ENCODE measurements around the gene NAA11. TPM values are rescaled to one million over a fixed set of nuclear protein-coding genes. Genes with fewer than 3 reads are reported as not detected.

The NAA11 gene
- total RNA-seq (not detected), polyA plus RNA-seq (not detected), total RNA-seq (not detected)

- Mint-ChIP-seq H3K36me3 (no peaks in the 10 kb centered on the region), H3K9me3 (peaks cover 0 to 5% (median 0%) of the 10 kb centered on the region in 11 donors), H3K27me3 (no peaks in the 10 kb centered on the region), H3K4me3 (no peak within 1 kb of the TSS), H3K27ac (no peak within 1 kb of the TSS), H3K4me1 (no peaks in the 10 kb centered on the region)
- ATAC-seq (no peak), DNase-seq (no peak)
- Histone ChIP-seq H3K27ac (ENCODE audit: low read depth, low read length) (no peak within 1 kb of the TSS), H3K4me3 (ENCODE audit: low read length) (no peak within 1 kb of the TSS), H3K27me3 (ENCODE audit: control insufficient read depth in 2 of 2, insufficient read depth in 2 of 2, low read length in 2 of 2) (peaks cover 0 to 3% of the 10 kb centered on the region in 2 donors), H3K36me3 (ENCODE audit: control insufficient read depth in 2 of 3, insufficient read depth in 3 of 3, low read length in 3 of 3) (no peaks in the 10 kb centered on the region), H3K9me3 (ENCODE audit: control insufficient read depth in 2 of 3, low read length in 3 of 3) (no peaks in the 10 kb centered on the region), H3K4me1 (ENCODE audit: control insufficient read depth in 2 of 2, insufficient read depth in 2 of 2, low read length in 2 of 2) (no peaks in the 10 kb centered on the region)
- ChIA-PET POLR2A (no interaction called here), CTCF (no interaction called here)
- intact Hi-C loops (cut with micrococcal nuclease): no loop called here
Measured at GRCh38 chr4:79325864-79326328, at the start of gene NAA11. Gene NAA11 (minus strand): TSS chr4:79326061. CDS start chr4:79325877, 184 bp downstream.

- no peak for DNase-seq
- Mint-ChIP-seq H3K27me3 (no peaks in the 10 kb centered on the region), H3K4me3 (no peak overlapping the region), H3K27ac (no peak overlapping the region), H3K36me3 (no peaks in the 10 kb centered on the region), H3K4me1 (no peaks in the 10 kb centered on the region), H3K9me3 (peaks cover 0 to 8% (median 0%) of the 10 kb centered on the region in 11 donors)
- H3K27ac ChIP-seq (ENCODE audit: low read depth, low read length): no peak overlapping the region
- ChIA-PET CTCF (no interaction called here), POLR2A (no interaction called here)
- no peaks in the 10 kb centered on the region for H3K9me3 ChIP-seq (ENCODE audit: control insufficient read depth in 2 of 3, low read length in 3 of 3)
- no peaks in the 10 kb centered on the region for H3K27me3 ChIP-seq (ENCODE audit: control insufficient read depth in 2 of 2, insufficient read depth in 2 of 2, low read length in 2 of 2)
- intact Hi-C loops (cut with micrococcal nuclease): no loop called here
- no peak overlapping the region for H3K4me3 ChIP-seq (ENCODE audit: low read length)
- H3K36me3 ChIP-seq (ENCODE audit: control insufficient read depth in 2 of 3, insufficient read depth in 3 of 3, low read length in 3 of 3): no peaks in the 10 kb centered on the region
- no peak for ATAC-seq
- no peaks in the 10 kb centered on the region for H3K4me1 ChIP-seq (ENCODE audit: control insufficient read depth in 2 of 2, insufficient read depth in 2 of 2, low read length in 2 of 2)
Measured at GRCh38 chr4:79370026-79370425, 44.2 kb upstream of the NAA11 start.

- Histone ChIP-seq H3K27ac (ENCODE audit: low read depth, low read length) (no peak overlapping the region), H3K4me1 (ENCODE audit: control insufficient read depth in 2 of 2, insufficient read depth in 2 of 2, low read length in 2 of 2) (no peaks in the 10 kb centered on the region), H3K36me3 (ENCODE audit: control insufficient read depth in 2 of 3, insufficient read depth in 3 of 3, low read length in 3 of 3) (no peaks in the 10 kb centered on the region), H3K9me3 (ENCODE audit: control insufficient read depth in 2 of 3, low read length in 3 of 3) (no peaks in the 10 kb centered on the region), H3K27me3 (ENCODE audit: control insufficient read depth in 2 of 2, insufficient read depth in 2 of 2, low read length in 2 of 2) (no peaks in the 10 kb centered on the region), H3K4me3 (ENCODE audit: low read length) (no peak overlapping the region)
- ATAC-seq: no peak
- H3K27me3 Mint-ChIP-seq: no peaks in the 10 kb centered on the region
- no peaks in the 10 kb centered on the region for H3K36me3 Mint-ChIP-seq
- H3K27ac Mint-ChIP-seq: no peak overlapping the region
- ChIA-PET POLR2A (no interaction called here), CTCF (no interaction called here)
- intact Hi-C loops (cut with micrococcal nuclease): no loop called here
- H3K4me1 Mint-ChIP-seq: no peaks in the 10 kb centered on the region
- H3K4me3 Mint-ChIP-seq: no peak overlapping the region
- DNase-seq: no peak
- peaks cover 0 to 8% (median 0%) of the 10 kb centered on the region in 11 donors for H3K9me3 Mint-ChIP-seq
Measured at GRCh38 chr4:79367096-79367495, 41.2 kb upstream of the NAA11 start.

GRCh38 chr4:79366422-79366821 is 40.6 kb upstream of the NAA11 start:
- ATAC-seq (no peak), DNase-seq (no peak)
- Histone ChIP-seq H3K36me3 (ENCODE audit: control insufficient read depth in 2 of 3, insufficient read depth in 3 of 3, low read length in 3 of 3) (no peaks in the 10 kb centered on the region), H3K4me3 (ENCODE audit: low read length) (no peak overlapping the region), H3K4me1 (ENCODE audit: control insufficient read depth in 2 of 2, insufficient read depth in 2 of 2, low read length in 2 of 2) (no peaks in the 10 kb centered on the region), H3K27ac (ENCODE audit: low read depth, low read length) (no peak overlapping the region), H3K27me3 (ENCODE audit: control insufficient read depth in 2 of 2, insufficient read depth in 2 of 2, low read length in 2 of 2) (no peaks in the 10 kb centered on the region), H3K9me3 (ENCODE audit: control insufficient read depth in 2 of 3, low read length in 3 of 3) (no peaks in the 10 kb centered on the region)
- CTCF ChIA-PET: no interaction called here
- H3K9me3 Mint-ChIP-seq: peaks cover 0 to 8% (median 0%) of the 10 kb centered on the region in 11 donors
- H3K4me1 Mint-ChIP-seq: no peaks in the 10 kb centered on the region
- no peak overlapping the region for H3K4me3 Mint-ChIP-seq
- intact Hi-C loops (cut with micrococcal nuclease): no loop called here
- H3K27me3 Mint-ChIP-seq: no peaks in the 10 kb centered on the region
- POLR2A ChIA-PET: no interaction called here
- H3K36me3 Mint-ChIP-seq: no peaks in the 10 kb centered on the region
- no peak overlapping the region for H3K27ac Mint-ChIP-seq

- ChIA-PET CTCF (interaction anchor here (0.6 kb wide), 1 partner anchor 201 kb away, joined by 3 read pairs; no protein-coding TSS in a partner anchor), POLR2A (no interaction called here)
- no peaks in the 10 kb centered on the region for H3K9me3 ChIP-seq (ENCODE audit: control insufficient read depth in 2 of 3, low read length in 3 of 3)
- ATAC-seq: no peak
- H3K36me3 Mint-ChIP-seq: no peaks in the 10 kb centered on the region
- H3K27me3 Mint-ChIP-seq: no peaks in the 10 kb centered on the region
- no peak overlapping the region for H3K27ac ChIP-seq (ENCODE audit: low read depth, low read length)
- H3K4me1 Mint-ChIP-seq: no peaks in the 10 kb centered on the region
- DNase-seq: no peak
- H3K4me3 Mint-ChIP-seq: no peak overlapping the region
- H3K4me1 ChIP-seq (ENCODE audit: control insufficient read depth in 2 of 2, insufficient read depth in 2 of 2, low read length in 2 of 2): no peaks in the 10 kb centered on the region
- H3K36me3 ChIP-seq (ENCODE audit: control insufficient read depth in 2 of 3, insufficient read depth in 3 of 3, low read length in 3 of 3): no peaks in the 10 kb centered on the region
- intact Hi-C loops (cut with micrococcal nuclease): no loop called here
- no peaks in the 10 kb centered on the region for H3K27me3 ChIP-seq (ENCODE audit: control insufficient read depth in 2 of 2, insufficient read depth in 2 of 2, low read length in 2 of 2)
- H3K27ac Mint-ChIP-seq: no peak overlapping the region
- no peak overlapping the region for H3K4me3 ChIP-seq (ENCODE audit: low read length)
- H3K9me3 Mint-ChIP-seq: peaks cover 0 to 3% (median 0%) of the 10 kb centered on the region in 11 donors
Measured at GRCh38 chr4:79364061-79364460, 38.2 kb upstream of the NAA11 start.

- Mint-ChIP-seq H3K27ac (no peak overlapping the region), H3K27me3 (no peaks in the 10 kb centered on the region), H3K36me3 (no peaks in the 10 kb centered on the region), H3K4me3 (no peak overlapping the region), H3K9me3 (peaks cover 0 to 5% (median 0%) of the 10 kb centered on the region in 11 donors), H3K4me1 (no peaks in the 10 kb centered on the region)
- ATAC-seq: no peak
- intact Hi-C loops (cut with micrococcal nuclease): no loop called here
- no peak for DNase-seq
- Histone ChIP-seq H3K27me3 (ENCODE audit: control insufficient read depth in 2 of 2, insufficient read depth in 2 of 2, low read length in 2 of 2) (no peaks in the 10 kb centered on the region), H3K9me3 (ENCODE audit: control insufficient read depth in 2 of 3, low read length in 3 of 3) (no peaks in the 10 kb centered on the region), H3K4me1 (ENCODE audit: control insufficient read depth in 2 of 2, insufficient read depth in 2 of 2, low read length in 2 of 2) (no peaks in the 10 kb centered on the region), H3K36me3 (ENCODE audit: control insufficient read depth in 2 of 3, insufficient read depth in 3 of 3, low read length in 3 of 3) (no peaks in the 10 kb centered on the region), H3K4me3 (ENCODE audit: low read length) (no peak overlapping the region), H3K27ac (ENCODE audit: low read depth, low read length) (no peak overlapping the region)
- CTCF ChIA-PET: no interaction called here
- POLR2A ChIA-PET: no interaction called here
Measured at GRCh38 chr4:79362626-79363025, 36.8 kb upstream of the NAA11 start.

GRCh38 chr4:79360006-79360405 is 34.1 kb upstream of the NAA11 start:
- Histone ChIP-seq H3K9me3 (ENCODE audit: control insufficient read depth in 2 of 3, low read length in 3 of 3) (no peaks in the 10 kb centered on the region), H3K27me3 (ENCODE audit: control insufficient read depth in 2 of 2, insufficient read depth in 2 of 2, low read length in 2 of 2) (no peaks in the 10 kb centered on the region), H3K36me3 (ENCODE audit: control insufficient read depth in 2 of 3, insufficient read depth in 3 of 3, low read length in 3 of 3) (no peaks in the 10 kb centered on the region), H3K4me1 (ENCODE audit: control insufficient read depth in 2 of 2, insufficient read depth in 2 of 2, low read length in 2 of 2) (no peaks in the 10 kb centered on the region), H3K4me3 (ENCODE audit: low read length) (no peak overlapping the region), H3K27ac (ENCODE audit: low read depth, low read length) (no peak overlapping the region)
- ChIA-PET POLR2A (no interaction called here), CTCF (no interaction called here)
- Mint-ChIP-seq H3K27ac (no peak overlapping the region), H3K4me1 (no peaks in the 10 kb centered on the region), H3K27me3 (no peaks in the 10 kb centered on the region), H3K4me3 (no peak overlapping the region), H3K9me3 (peaks cover 0 to 5% (median 0%) of the 10 kb centered on the region in 11 donors), H3K36me3 (no peaks in the 10 kb centered on the region)
- DNase-seq (no peak), ATAC-seq (no peak)
- intact Hi-C loops (cut with micrococcal nuclease): no loop called here

Data from naive thymus-derived CD4-positive, alpha-beta T cell (primary cell).